CD4-positive, alpha-beta T cell treated with Interferon alpha-2 for 1 hour (primary cell): Measurements from ENCODE around the gene SLC20A1.
A peak's percentile ranks its signal among the peaks of the same experiment; 100 is the strongest.
"Not testable (repeated sequence)": the region's sequence is repeated elsewhere in the genome, so short reads cannot be mapped to it uniquely, and the experiment has no call there.

Experiments used
- DNase-seq, 2 donors: peaks; one replicate each; pipeline ENCODE4 v3.0.0-alpha.2; 2020 to 2022

Gene SLC20A1

GRCh38 chr2:112645310-112646101 is at the start of gene SLC20A1:
Gene SLC20A1 (plus strand): TSS chr2:112645939. CDS start chr2:112646829, 890 bp downstream.
- DNase-seq = peak; percentile 97 to 99

- no peak for DNase-seq
Measured at GRCh38 chr2:112597537-112598322, 48.0 kb upstream of the SLC20A1 start.

- DNase-seq = no peak
Measured at GRCh38 chr2:112600634-112601033, 45.1 kb upstream of the SLC20A1 start.

- no peak for DNase-seq
Measured at GRCh38 chr2:112601754-112602153, 44.0 kb upstream of the SLC20A1 start.

- no peak for DNase-seq
Measured at GRCh38 chr2:112602917-112603316, 42.8 kb upstream of the SLC20A1 start.

GRCh38 chr2:112603731-112604130 is 42.0 kb upstream of the SLC20A1 start:
- DNase-seq = no peak

- DNase-seq = no peak
Measured at GRCh38 chr2:112604952-112605351, 40.8 kb upstream of the SLC20A1 start.

GRCh38 chr2:112605926-112606325 is 39.8 kb upstream of the SLC20A1 start:
- no peak for DNase-seq

GRCh38 chr2:112606547-112606946 is 39.2 kb upstream of the SLC20A1 start:
- no peak for DNase-seq

- DNase-seq = no peak
Measured at GRCh38 chr2:112607680-112608438, 37.9 kb upstream of the SLC20A1 start.

- DNase-seq = not testable (repeated sequence)
Measured at GRCh38 chr2:112609320-112609719, 36.4 kb upstream of the SLC20A1 start.

- DNase-seq = not testable (repeated sequence)
Measured at GRCh38 chr2:112612283-112612682, 33.5 kb upstream of the SLC20A1 start.

- no peak for DNase-seq
Measured at GRCh38 chr2:112614201-112614840, 31.4 kb upstream of the SLC20A1 start.

GRCh38 chr2:112615051-112615450 is 30.7 kb upstream of the SLC20A1 start:
- DNase-seq = no peak

GRCh38 chr2:112615798-112616197 is 29.9 kb upstream of the SLC20A1 start:
- not testable (repeated sequence) for DNase-seq

GRCh38 chr2:112618383-112618782 is 27.4 kb upstream of the SLC20A1 start:
- no peak for DNase-seq

GRCh38 chr2:112621790-112622527 is 23.8 kb upstream of the SLC20A1 start:
- DNase-seq = no peak

GRCh38 chr2:112622528-112622849 is 23.2 kb upstream of the SLC20A1 start:
- DNase-seq = no peak

- DNase-seq = peak; percentile 66 to 71
Measured at GRCh38 chr2:112623913-112624777, 21.6 kb upstream of the SLC20A1 start.

GRCh38 chr2:112625474-112626114 is 20.1 kb upstream of the SLC20A1 start:
- no peak for DNase-seq
